Uterus (tissue), 2 donors: ENCODE results near the gene STAC2.

ENCODE experiments used
- CTCF ChIP-seq, 4 experiments: fragments of 200-600 bp in 2 of 4; fragments of 450-650 bp in 2 of 4; sonication (generic) in 2 of 4; IDR thresholded peaks; one replicate each; pipeline ENCODE4 v1.5.1; 2016 to 2019; ENCODE audit warnings: antibody characterized with exemption in 4 of 4, mild to moderate bottlenecking in 2 of 4, moderate library complexity in 1 of 4
- POLR2A ChIP-seq, 2 donors: fragments of 450-650 bp; IDR thresholded peaks; one replicate each; pipeline ENCODE4 v1.6.1; 2016; ENCODE audit warnings: antibody characterized with exemption in 2 of 2, mild to moderate bottlenecking in 1 of 2, moderate library complexity in 1 of 2

GRCh38 chr17:39173080-39173479 is 52.7 kb downstream of the STAC2 start:
- TF ChIP-seq CTCF (IDR thresholded peaks at IDR 0.05) (no peak), POLR2A (IDR thresholded peaks at IDR 0.05) (no peak)
